K562 (cell line): ENCODE measurements around the gene TMC5. TPM values are rescaled to one million over a fixed set of nuclear protein-coding genes. Genes with fewer than 3 reads are reported as not detected.

Experiments
- ATAC-seq: fragments of 200-7000 bp; cut with Tn5 transposase; 3 replicates; pipeline ENCODE4 v1.9.1; 2020; ENCODE audit warnings: moderate library complexity
- BruUV-seq: library from RNA; stranded (reverse); fragments of 400-500 nt; replicated peaks from 2 replicates; lab custom pipeline; 2021; lab: Mats Ljungman, UMichigan
- CTCF ChIA-PET: fragments of 300-600 bp; formaldehyde crosslinking; extraction: SDS; loops from one replicate; lab custom pipeline; 2021; ENCODE audit warnings: low intra/inter-chr PET ratio; lab: Yijun Ruan, JAX
- POLR2A ChIA-PET: fragments of 300-600, 350-650 bp; sonication (Branson Sonifier 250); formaldehyde crosslinking; extraction: SDS; loops from one replicate; lab custom pipeline; 2021; ENCODE audit warnings: antibody characterized with exemption, inconsistent platforms; lab: Yijun Ruan, JAX
- DNase-seq, 4 experiments: peaks; one replicate each; pipeline versions ENCODE4 v3.0.0 to v3.0.0-alpha.2; 2011 to 2018; ENCODE audit warnings: low spot score in 3 of 4, mixed read lengths in 3 of 4; ENCODE audit errors: extremely low read depth in 1 of 4
- FAIRE-seq: peaks from 2 replicates; lab custom pipeline; 2011; peaks lifted over from hg19 to GRCh38; lab: Jason Lieb, UNC
- H2AFZ ChIP-seq: 2 replicates; pipeline ENCODE4 v1.6.0; 2011; ENCODE audit warnings: low read depth, low read length, control low read depth, inconsistent platforms
- H3K27ac ChIP-seq: fragments of 200-600 bp; 3 replicates; pipeline ENCODE4 v1.8.0; 2011; ENCODE audit warnings: low read depth, mild to moderate bottlenecking, control low read depth, inconsistent platforms, low read length, moderate library complexity, mixed read lengths; ENCODE audit errors: extremely low read depth
- H3K27me3 ChIP-seq, 2 experiments: fragments of 300-600 bp in 1 of 2; 2 replicates in 1 of 2; 3 replicates in 1 of 2; pipeline versions ENCODE4 v1.6.0 to v1.8.0; 2011; ENCODE audit warnings: inconsistent platforms in 2 of 2, low read length in 2 of 2, mild to moderate bottlenecking in 1 of 2, mixed read lengths in 1 of 2, moderate library complexity in 1 of 2; ENCODE audit not compliant: control insufficient read depth in 2 of 2, insufficient read depth in 2 of 2
- H3K36me3 ChIP-seq: fragments of 300-600 bp; 3 replicates; pipeline ENCODE4 v1.8.0; 2011; ENCODE audit warnings: mild to moderate bottlenecking, low read length, inconsistent platforms; ENCODE audit not compliant: control insufficient read depth, insufficient read depth
- H3K4me1 ChIP-seq, 2 experiments: fragments of 200-600 bp in 1 of 2; replicated peaks in 1 of 2; 2 replicates in 1 of 2; 3 replicates in 1 of 2; pipeline versions ENCODE4 v1.5.1 to v1.8.0; 2011; ENCODE audit warnings: inconsistent platforms in 2 of 2, low read length in 2 of 2, mild to moderate bottlenecking in 1 of 2, mixed read lengths in 1 of 2, moderate library complexity in 1 of 2; ENCODE audit not compliant: control insufficient read depth in 2 of 2, insufficient read depth in 2 of 2
- H3K4me2 ChIP-seq: 2 replicates; pipeline ENCODE4 v1.6.1; 2011; ENCODE audit warnings: low read length, control low read depth, inconsistent platforms, mixed read lengths; ENCODE audit not compliant: insufficient read depth
- H3K4me3 ChIP-seq: fragments of 200-600 bp; sonication (generic), shearing (Covaris generic); 2 replicates; pipeline ENCODE4 v1.5.1; 2016; ENCODE audit warnings: control low read depth, inconsistent platforms
- H3K79me2 ChIP-seq: fragments of 200-600 bp; 3 replicates; pipeline ENCODE4 v1.8.0; 2011; ENCODE audit warnings: low read length, inconsistent platforms; ENCODE audit not compliant: control insufficient read depth, insufficient read depth
- H3K9ac ChIP-seq, 2 experiments: 2 replicates each; pipeline versions ENCODE4 v1.6.0 to v1.6.1; 2011; ENCODE audit warnings: low read depth in 2 of 2, low read length in 2 of 2, control low read depth in 1 of 2, inconsistent platforms in 1 of 2, mild to moderate bottlenecking in 1 of 2, mixed read lengths in 1 of 2; ENCODE audit not compliant: insufficient read depth in 1 of 2
- H3K9me1 ChIP-seq: one replicate; pipeline ENCODE4 v1.6.0; 2011; ENCODE audit warnings: inconsistent platforms, mild to moderate bottlenecking, low read length, moderate library complexity; ENCODE audit not compliant: control insufficient read depth, insufficient read depth
- H3K9me3 ChIP-seq: replicated peaks from 2 replicates; pipeline ENCODE4 v1.5.1; 2011; ENCODE audit warnings: low read depth, low read length, inconsistent platforms; ENCODE audit not compliant: control insufficient read depth, insufficient read depth
- H4K20me1 ChIP-seq: replicated peaks from 2 replicates; pipeline ENCODE4 v1.6.1; 2011; ENCODE audit warnings: low read length, inconsistent platforms, mixed read lengths; ENCODE audit not compliant: control insufficient read depth, insufficient read depth
- CBX5 ChIP-seq: IDR thresholded peaks from 2 replicates; pipeline ENCODE4 v1.6.1; 2014; ENCODE audit warnings: low read depth, borderline replicate concordance
- CXXC5 ChIP-seq: fragments of 250-450 bp; sonication (Bioruptor Pico); IDR thresholded peaks from 2 replicates; pipeline ENCODE4 v1.8.0; 2022; ENCODE audit warnings: inconsistent platforms, mild to moderate bottlenecking, moderate library complexity
- MAZ ChIP-seq, 2 experiments: fragments of 450-650 bp in 1 of 2; sonication (generic) in 1 of 2; formaldehyde crosslinking; IDR thresholded peaks in 1 of 2; conservative IDR thresholded peaks in 1 of 2; 2 replicates each; pipeline versions ENCODE4 v1.4.0 to v1.5.0; 2020; ENCODE audit warnings: mild to moderate bottlenecking in 1 of 2, missing genetic modification reagents in 1 of 2
- NUFIP1 ChIP-seq: fragments of 450-650 bp; IDR thresholded peaks from 2 replicates; pipeline ENCODE4 v1.6.1; 2018; ENCODE audit not compliant: partially characterized antibody
- PCBP2 ChIP-seq: fragments of 200-400 bp; formaldehyde crosslinking; IDR thresholded peaks from 2 replicates; pipeline ENCODE4 v1.6.1; 2018; ENCODE audit warnings: low read length, low read depth, mild to moderate bottlenecking, moderate library complexity; ENCODE audit not compliant: poor library complexity, severe bottlenecking
- TBL1XR1 ChIP-seq, 2 experiments: IDR thresholded peaks; 2 replicates each; pipeline ENCODE4 v1.6.1; 2012; ENCODE audit warnings: improper control_type of control experiment in 2 of 2, low read length in 2 of 2, mild to moderate bottlenecking in 1 of 2
- XRCC5 ChIP-seq: fragments of 200-400 bp; formaldehyde crosslinking; IDR thresholded peaks from 2 replicates; pipeline ENCODE4 v1.6.1; 2017; ENCODE audit warnings: low read depth, mild to moderate bottlenecking, low read length
- ZMIZ1 ChIP-seq, 2 experiments: fragments of 150-350 bp in 1 of 2; IDR thresholded peaks; 2 replicates each; pipeline ENCODE4 v1.6.1; 2012 to 2016; ENCODE audit warnings: low read depth in 2 of 2, low read length in 2 of 2, mild to moderate bottlenecking in 1 of 2, moderate library complexity in 1 of 2
- ZNF232 ChIP-seq: sonication (generic); formaldehyde crosslinking; IDR thresholded peaks from 2 replicates; pipeline ENCODE4 v1.8.0; 2022; ENCODE audit warnings: mild to moderate bottlenecking, missing genetic modification reagents
- ZNF644 ChIP-seq: fragments of 200-800 bp; sonication (Bioruptor generic); IDR thresholded peaks from 2 replicates; pipeline ENCODE4 v1.6.1; 2016; ENCODE audit warnings: low read depth, missing genetic modification characterization, missing compliant biosample characterization
- whole genome bisulfite sequencing: fragments of 100-300 bp; shearing (Covaris generic); methylation state at CpG from one replicate; pipeline ENCODE4 v1.1.6; 2016; ENCODE audit warnings: low coverage, mixed read lengths; ENCODE audit not compliant: insufficient coverage; ENCODE audit errors: missing lambda C conversion rate; 5-methylcytosine and 5-hydroxymethylcytosine counted together
- in situ Hi-C: fragments of 300-500 bp; cut with MboI; formaldehyde crosslinking; loops from 4 replicates; pipeline ENCODE4 v1.15.0; 2018; ENCODE audit warnings: inconsistent platforms, mixed read lengths
- intact Hi-C: fragments of 100-400 bp; cut with micrococcal nuclease; formaldehyde crosslinking; loops from 2 replicates; pipeline ENCODE4 v1.14.2; 2022
- polyA plus RNA-seq, 8 experiments: library from polyadenylated mRNA; depleted of rRNA in 4 of 8; stranded (reverse) in 5 of 8; unstranded in 3 of 8; fragments of >200 nt; fragmentation: Nextera tagmentation in 2 of 8; fragmentation: Illumina TruSeq in 1 of 8; extraction: Ambion mirVana in 2 of 8; extraction: Trizol in 1 of 8; gene quantifications; 2 replicates each; pipeline versions ENCODE4 v1.2.1 to v1.2.3, GENCODE V29; 2011 to 2014; ENCODE audit warnings: inconsistent platforms in 1 of 8, missing spikeins in 1 of 8
- total RNA-seq, 7 experiments: library from RNA; depleted of rRNA in 6 of 7; stranded (reverse); fragments of >200 nt in 6 of 7; fragmentation: Illumina TruSeq in 2 of 7; extraction: Trizol in 2 of 7; gene quantifications; 2 replicates each; pipeline versions ENCODE4 v1.2.1 to v1.2.3, GENCODE V29; 2011 to 2021; ENCODE audit warnings: low replicate concordance in 1 of 7
- TF ChIP-seq, protein P1 (sequence below): fragments of 450-650 bp; IDR thresholded peaks from 2 replicates; pipeline ENCODE4 v1.6.1; 2016; ENCODE audit warnings: mild to moderate bottlenecking

Gene TMC5
- total and polyA plus RNA-seq, 9 of the 15 experiments (the other 6 are each of a cell fraction or from before 2014, with no cell fraction given): 0.83 to 2.6 (median 1.6) TPM

DNA sequence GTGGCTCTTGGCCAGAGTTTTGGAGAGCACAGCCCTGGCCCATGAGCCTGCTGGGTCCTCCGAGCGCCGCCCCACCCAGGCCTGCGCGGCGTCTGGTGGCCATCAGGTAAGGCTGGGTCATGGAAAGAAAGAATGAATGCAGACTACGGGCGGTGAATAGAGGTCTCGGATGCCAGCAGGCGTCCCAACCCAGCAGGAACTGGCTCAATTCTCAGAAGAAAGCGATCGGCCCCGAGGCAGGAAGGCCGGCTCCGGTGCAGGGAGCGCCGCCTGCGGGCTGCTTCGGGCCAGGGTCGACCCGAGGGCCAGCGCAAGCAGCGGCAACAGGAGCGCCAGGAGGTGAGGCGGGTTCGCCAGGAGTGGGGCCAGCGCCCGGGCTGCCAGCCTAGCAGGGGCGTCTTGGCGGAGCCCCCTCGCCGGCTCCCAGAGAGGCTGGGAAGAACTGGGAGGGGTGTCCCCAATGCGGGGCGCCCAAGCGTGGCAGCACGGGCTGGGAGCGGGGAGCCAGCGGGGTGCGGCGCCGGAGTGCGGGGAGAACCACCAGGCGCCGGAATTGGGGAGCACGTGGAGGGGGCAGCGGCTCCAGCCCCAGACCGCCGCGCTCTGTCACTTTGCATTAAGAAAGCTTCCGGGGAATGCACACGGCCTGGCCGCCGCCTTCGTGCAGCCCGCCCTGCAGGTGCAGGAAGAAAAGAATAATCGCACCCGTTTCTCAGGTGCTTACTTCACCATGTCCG, 7.1 kb upstream of the TMC5 start (continued):
- TF ChIP-seq ZMIZ1 (IDR thresholded peaks at IDR 0.05; ENCODE audit: low read depth in 2 of 2, low read length in 2 of 2): no peak
- TF ChIP-seq, protein P1, sequence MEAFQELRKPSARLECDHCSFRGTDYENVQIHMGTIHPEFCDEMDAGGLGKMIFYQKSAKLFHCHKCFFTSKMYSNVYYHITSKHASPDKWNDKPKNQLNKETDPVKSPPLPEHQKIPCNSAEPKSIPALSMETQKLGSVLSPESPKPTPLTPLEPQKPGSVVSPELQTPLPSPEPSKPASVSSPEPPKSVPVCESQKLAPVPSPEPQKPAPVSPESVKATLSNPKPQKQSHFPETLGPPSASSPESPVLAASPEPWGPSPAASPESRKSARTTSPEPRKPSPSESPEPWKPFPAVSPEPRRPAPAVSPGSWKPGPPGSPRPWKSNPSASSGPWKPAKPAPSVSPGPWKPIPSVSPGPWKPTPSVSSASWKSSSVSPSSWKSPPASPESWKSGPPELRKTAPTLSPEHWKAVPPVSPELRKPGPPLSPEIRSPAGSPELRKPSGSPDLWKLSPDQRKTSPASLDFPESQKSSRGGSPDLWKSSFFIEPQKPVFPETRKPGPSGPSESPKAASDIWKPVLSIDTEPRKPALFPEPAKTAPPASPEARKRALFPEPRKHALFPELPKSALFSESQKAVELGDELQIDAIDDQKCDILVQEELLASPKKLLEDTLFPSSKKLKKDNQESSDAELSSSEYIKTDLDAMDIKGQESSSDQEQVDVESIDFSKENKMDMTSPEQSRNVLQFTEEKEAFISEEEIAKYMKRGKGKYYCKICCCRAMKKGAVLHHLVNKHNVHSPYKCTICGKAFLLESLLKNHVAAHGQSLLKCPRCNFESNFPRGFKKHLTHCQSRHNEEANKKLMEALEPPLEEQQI: no peak

DNA sequence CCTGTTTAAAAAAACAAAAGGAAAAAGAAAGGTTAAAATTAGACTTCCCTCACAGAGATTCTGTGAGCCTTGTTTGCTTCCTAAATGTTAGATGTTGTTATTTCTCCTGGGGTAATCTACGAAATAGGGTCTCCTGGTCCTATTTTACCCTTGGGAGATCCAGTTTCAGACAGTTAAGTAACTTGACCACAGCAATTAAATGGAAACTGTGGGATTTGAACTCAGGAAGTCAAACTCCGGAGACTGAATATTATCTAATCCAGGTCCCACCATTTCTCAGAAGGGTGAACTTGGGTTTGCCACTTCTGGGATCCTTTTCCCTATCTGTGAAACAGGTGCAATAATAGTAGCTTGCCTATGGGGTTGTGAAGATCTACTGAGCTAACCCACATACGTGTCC, 6.4 kb upstream of the TMC5 start:
- 14% methylated on average over 3 of the region's 3 CpGs for WGBS
- FAIRE-seq: no peak
- Histone ChIP-seq H4K20me1 (no peaks in the 10 kb centered on the region), H3K9me3 (peaks cover 3% of the 10 kb centered on the region; the same call in 1 of the 2 replicates), H3K9me1 (no peaks in the 10 kb centered on the region), H3K4me2 (no peak overlapping the region), H3K27ac (no peak overlapping the region), H3K79me2 (no peaks in the 10 kb centered on the region), H3K4me3 (no peak overlapping the region), H3K9ac (no peak overlapping the region), H3K27me3 (peaks cover 0 to 3% of the 10 kb centered on the region in 2 experiments; a peak in 2 of 5 replicates), H3K36me3 (no peaks in the 10 kb centered on the region), H3K4me1 (peaks cover 0 to 9% of the 10 kb centered on the region in 2 experiments; a peak in 1 of 5 replicates), H2AFZ (no peak overlapping the region)
- intact Hi-C loops (no loop called here), in situ Hi-C loops (no loop called here)
- no TSS peak for BruUV-seq
- ChIA-PET CTCF (no interaction called here), POLR2A (no interaction called here)
- no peak for ATAC-seq
- no peak for DNase-seq
- TF ChIP-seq MAZ (CRISPR knock-in tag; conservative IDR thresholded peaks at IDR 0.05 in 1 of 2, IDR thresholded peaks at IDR 0.05 in 1 of 2) (no peak), NUFIP1 (no peak), ZNF644 (tag) (no peak), ZNF232 (CRISPR knock-in tag) (no peak), PCBP2 (no peak), TBL1XR1 (IDR thresholded peaks at IDR 0.05; ENCODE audit: low read length in 2 of 2) (no peak), CXXC5 (CRISPR knock-in tag) (no peak), XRCC5 (no peak), CBX5 (no peak)
